K562 (cell line): ENCODE results near the gene MBD1. TPM values are rescaled to one million over a fixed set of nuclear protein-coding genes. Genes with fewer than 3 reads are reported as not detected.

Source experiments
- ASH1L ChIP-seq: fragments of 450-650 bp; IDR thresholded peaks from 2 replicates; pipeline ENCODE4 v1.6.1; 2018; ENCODE audit warnings: borderline replicate concordance, mild to moderate bottlenecking, low read depth; ENCODE audit not compliant: partially characterized antibody
- FOSL1 ChIP-seq: fragments of 200-800 bp; sonication (Bioruptor generic); conservative IDR thresholded peaks from 2 replicates; pipeline ENCODE4 v1.6.1; 2016; ENCODE audit warnings: missing genetic modification characterization, missing compliant biosample characterization
- HMGN3 ChIP-seq: IDR thresholded peaks from 2 replicates; pipeline ENCODE4 v1.6.1; 2011; ENCODE audit warnings: borderline replicate concordance, low read depth, mild to moderate bottlenecking, mixed read lengths, low read length; ENCODE audit not compliant: insufficient read length; ENCODE audit errors: extremely low read depth
- MBD1 ChIP-seq: fragments of 250-450 bp; sonication (Bioruptor Pico); IDR thresholded peaks from 2 replicates; pipeline ENCODE4 v1.8.0; 2022; ENCODE audit warnings: inconsistent platforms
- NR0B1 ChIP-seq: fragments of 450-650 bp; IDR thresholded peaks from one replicate; pipeline ENCODE4 v1.6.1; 2018; ENCODE audit warnings: mild to moderate bottlenecking, moderate library complexity; ENCODE audit not compliant: partially characterized antibody
- POLR2A ChIP-seq: fragments of 450-650 bp; conservative IDR thresholded peaks from 2 replicates; pipeline ENCODE4 v1.6.1; 2016
- SOX6 ChIP-seq: fragments of 450-650 bp; IDR thresholded peaks from 2 replicates; pipeline ENCODE4 v1.6.1; 2014; ENCODE audit warnings: mild to moderate bottlenecking
- TARDBP ChIP-seq: fragments of 450-650 bp; IDR thresholded peaks from 2 replicates; pipeline ENCODE4 v1.6.1; 2016
- ZBTB9 ChIP-seq: fragments of 450-650 bp; formaldehyde crosslinking; IDR thresholded peaks from 2 replicates; pipeline ENCODE4 v1.4.0; 2020; ENCODE audit warnings: mild to moderate bottlenecking, moderate library complexity
- ZFP1 ChIP-seq: fragments of 450-650 bp; formaldehyde crosslinking; IDR thresholded peaks from 2 replicates; pipeline ENCODE4 v1.4.0; 2020; ENCODE audit warnings: mild to moderate bottlenecking, mixed read lengths
- ZNF12 ChIP-seq: sonication (generic); formaldehyde crosslinking; IDR thresholded peaks from 2 replicates; pipeline ENCODE4 v1.4.0; 2020; ENCODE audit warnings: mild to moderate bottlenecking, missing genetic modification reagents
- ZNF140 ChIP-seq: fragments of 250-450 bp; sonication (Bioruptor Pico); IDR thresholded peaks from 2 replicates; pipeline ENCODE4 v1.8.0; 2021; ENCODE audit warnings: moderate library complexity, mild to moderate bottlenecking, inconsistent platforms
- ZNF407 ChIP-seq: fragments of 450-650 bp; IDR thresholded peaks from 2 replicates; pipeline ENCODE4 v1.6.1; 2016; ENCODE audit warnings: low read depth
- ZNF766 ChIP-seq: fragments of 200-800 bp; sonication (Bioruptor generic); conservative IDR thresholded peaks from 2 replicates; pipeline ENCODE4 v1.6.1; 2016; ENCODE audit warnings: missing genetic modification characterization, missing compliant biosample characterization
- polyA plus RNA-seq, 8 experiments: library from polyadenylated mRNA; depleted of rRNA in 4 of 8; stranded (reverse) in 5 of 8; unstranded in 3 of 8; fragments of >200 nt; fragmentation: Nextera tagmentation in 2 of 8; fragmentation: Illumina TruSeq in 1 of 8; extraction: Ambion mirVana in 2 of 8; extraction: Trizol in 1 of 8; gene quantifications; 2 replicates each; pipeline versions ENCODE4 v1.2.1 to v1.2.3, GENCODE V29; 2011 to 2014; ENCODE audit warnings: inconsistent platforms in 1 of 8, missing spikeins in 1 of 8
- total RNA-seq, 7 experiments: library from RNA; depleted of rRNA in 6 of 7; stranded (reverse); fragments of >200 nt in 6 of 7; fragmentation: Illumina TruSeq in 2 of 7; extraction: Trizol in 2 of 7; gene quantifications; 2 replicates each; pipeline versions ENCODE4 v1.2.1 to v1.2.3, GENCODE V29; 2011 to 2021; ENCODE audit warnings: low replicate concordance in 1 of 7

The MBD1 gene
- total and polyA plus RNA-seq, 9 of the 15 experiments (the other 6 are each of a cell fraction or from before 2014, with no cell fraction given), result 3.0 to 59.7 (median 31.7) TPM

- no peak for TF ChIP-seq MBD1 (CRISPR knock-in tag)
- TF ChIP-seq SOX6, result 0 out of 2 replicates have a peak, but pooled peaks have one; percentile 30
- TF ChIP-seq ZNF12, result 0 out of 2 replicates have a peak, but pooled peaks have one; percentile 69
- TF ChIP-seq ASH1L, result no peak
- no peak for TF ChIP-seq ZFP1 (CRISPR knock-in tag)
- TF ChIP-seq ZNF140 (CRISPR knock-in tag), result no peak
- no peak for TF ChIP-seq TARDBP
- TF ChIP-seq POLR2A, result peak; percentile 94
- no peak for TF ChIP-seq FOSL1
- no peak for TF ChIP-seq NR0B1
- peak; percentile 9; the same call in 1 of the 2 replicates for TF ChIP-seq ZBTB9 (CRISPR knock-in tag)
- TF ChIP-seq ZNF407, result no peak
- peak; percentile 60; the same call in 1 of the 2 replicates for TF ChIP-seq ZNF766 (CRISPR knock-in tag)
- peak; percentile 84 for TF ChIP-seq HMGN3
These were observed at the start of gene MBD1 (continued) for GRCh38 chr18:50281295-50281971.
